Tongue (tissue), 2 donors: ENCODE results near the gene KLHDC8B. TPM values are rescaled to one million over a fixed set of nuclear protein-coding genes. Genes with fewer than 3 reads are reported as not detected.
"Not testable (repeated sequence)": the region's sequence is repeated elsewhere in the genome, so short reads cannot be mapped to it uniquely, and the experiment has no call there.

Source experiments
- DNase-seq: peaks from one replicate; pipeline ENCODE4 v3.0.0-alpha.2; 2015
- total RNA-seq: library from RNA; depleted of rRNA; stranded (reverse); fragments of >200 nt; gene quantifications from one replicate; pipeline ENCODE4 v1.2.3, GENCODE V29; 2014

Gene KLHDC8B
- total RNA-seq, 1 donor from 2014 or later, result 73.4 TPM

DNA sequence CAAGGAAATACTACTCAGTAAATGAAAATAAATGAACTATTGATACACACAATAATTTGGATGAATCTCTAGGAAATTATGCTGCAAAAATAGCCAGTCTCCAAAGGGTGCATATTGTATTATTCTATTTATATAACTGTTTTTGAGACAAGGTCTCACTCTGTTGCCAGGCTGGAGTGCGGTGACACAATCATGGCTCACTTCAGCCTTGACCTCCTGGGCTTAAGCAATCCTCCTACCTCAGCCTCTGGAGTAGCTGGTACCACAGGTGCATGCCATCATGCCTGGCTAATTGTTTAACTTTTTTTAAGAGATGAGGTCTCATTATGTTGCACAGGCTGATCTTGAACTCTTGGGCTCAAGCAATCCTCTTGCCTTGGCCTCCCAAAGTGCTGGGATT is 12.5 kb downstream of the KLHDC8B start:
- DNase-seq, result no peak

- DNase-seq, result no peak
These were observed 20.3 kb downstream of the KLHDC8B start for GRCh38 chr3:49191741-49192140.

DNA sequence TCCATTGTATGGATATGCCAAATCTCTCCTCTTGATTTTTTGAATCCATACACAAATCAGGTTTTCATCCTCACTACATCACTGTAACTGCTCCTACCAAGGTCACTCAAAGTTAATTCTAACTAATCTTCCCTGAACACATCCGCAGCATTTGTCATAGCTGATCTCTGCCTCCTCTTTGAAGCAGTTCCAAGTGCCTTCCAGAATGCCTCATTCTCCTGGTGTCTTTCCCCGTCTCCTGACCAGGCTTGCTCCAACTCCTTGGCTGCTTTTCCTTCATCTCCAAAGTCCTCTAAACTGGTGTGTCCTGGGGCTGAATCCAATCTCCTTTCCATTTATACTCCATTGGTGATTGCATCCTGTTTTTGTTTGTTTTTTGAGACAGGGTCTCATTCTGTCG is 26.8 kb downstream of the KLHDC8B start:
- no peak for DNase-seq

- DNase-seq, result no peak
These were observed 27.3 kb downstream of the KLHDC8B start for GRCh38 chr3:49198611-49199230.

DNA sequence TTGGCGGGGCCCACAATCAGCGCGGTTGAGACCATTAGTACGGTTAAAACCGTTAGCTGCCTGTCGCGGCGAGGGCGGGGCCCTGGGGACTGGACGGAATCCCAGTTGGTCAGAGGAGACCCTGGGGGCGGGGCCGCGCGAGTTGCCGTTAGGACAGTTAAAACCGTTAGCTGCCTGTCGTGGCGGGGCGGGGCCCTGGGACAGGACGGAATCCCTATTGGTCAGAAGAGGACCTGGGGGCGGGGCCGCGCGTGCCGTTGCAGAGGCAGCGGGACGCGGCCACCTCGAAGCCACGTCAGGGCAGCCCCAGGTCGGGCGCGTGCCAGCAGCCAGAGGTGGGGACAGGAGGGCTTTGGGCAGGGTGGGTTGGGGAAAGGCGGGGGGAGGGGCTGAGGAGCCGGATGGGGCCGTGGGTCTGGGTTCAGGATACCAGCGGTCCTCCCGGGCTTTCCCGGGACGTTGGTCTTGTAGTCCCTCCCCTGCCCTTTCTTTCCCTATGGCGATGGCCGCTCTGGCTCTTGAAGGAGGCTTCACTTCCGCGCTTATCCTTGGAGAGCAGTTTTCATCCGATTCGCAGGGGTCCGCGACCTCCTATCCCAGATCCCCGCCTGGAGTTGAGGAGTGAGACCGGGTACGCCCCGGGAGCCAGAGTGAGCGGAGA is 28.0 kb downstream of the KLHDC8B start:
- peak; percentile 93 for DNase-seq

DNA sequence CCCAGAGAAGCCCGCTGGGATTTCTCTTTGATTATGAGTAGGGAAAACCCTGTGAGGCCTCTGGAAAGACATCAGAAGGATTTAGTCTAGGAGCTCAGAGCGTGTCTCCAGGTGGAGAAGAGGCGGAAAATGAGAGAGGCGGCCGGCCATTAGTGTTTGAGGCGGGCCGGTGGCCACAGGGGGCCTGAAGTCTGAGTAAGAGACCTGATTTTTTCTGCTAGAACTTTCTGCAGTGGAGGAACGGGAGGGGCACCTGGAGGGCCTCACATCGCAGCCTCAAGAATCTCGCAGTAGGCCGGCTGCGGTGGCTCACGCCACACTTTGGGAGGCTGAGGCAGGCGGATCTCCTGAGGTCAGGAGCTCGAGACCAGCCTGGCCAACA is 28.5 kb downstream of the KLHDC8B start:
- no peak for DNase-seq

DNA sequence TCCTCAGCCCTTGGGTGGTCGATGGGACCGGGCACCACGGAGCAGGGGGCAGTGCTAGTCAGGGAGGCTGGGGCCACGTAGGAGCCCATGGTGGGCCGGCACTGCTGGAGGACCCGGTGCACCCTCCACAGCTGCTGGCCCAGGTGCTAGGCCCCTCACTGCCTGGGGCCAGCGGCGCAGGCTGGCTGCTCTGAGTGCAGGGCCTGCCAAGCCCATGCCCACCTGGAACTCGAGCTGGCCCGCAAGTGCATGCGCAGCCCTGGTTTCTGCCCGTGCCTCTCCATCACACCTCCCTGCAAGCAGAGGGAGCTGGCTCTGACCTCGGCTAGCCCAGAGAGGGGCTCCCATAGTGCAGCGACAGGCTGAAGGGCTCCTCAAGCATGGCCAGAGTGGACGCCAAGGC is 42.1 kb downstream of the KLHDC8B start:
- no peak for DNase-seq

DNA sequence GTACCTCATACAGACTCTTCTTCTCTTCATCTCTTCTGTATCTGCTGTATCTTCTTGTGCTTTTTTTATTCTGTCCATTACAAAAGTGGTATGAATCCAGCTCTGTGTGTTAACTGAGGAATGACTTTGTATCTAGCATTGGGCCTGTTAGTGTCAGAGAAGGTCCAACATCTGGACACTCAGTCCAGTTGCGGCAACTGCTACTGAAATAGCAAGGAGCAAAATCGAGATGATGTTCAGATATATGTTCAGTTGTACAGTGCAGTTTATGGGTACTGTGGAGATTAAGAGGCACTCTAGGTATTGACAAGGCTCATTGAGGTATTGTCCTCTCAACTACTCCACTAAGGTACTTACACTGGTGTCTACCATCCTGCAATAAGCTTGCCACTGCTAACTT is 42.6 kb downstream of the KLHDC8B start:
- no peak for DNase-seq

GRCh38 chr3:49216687-49217086 is 45.3 kb downstream of the KLHDC8B start:
- DNase-seq, result not testable (repeated sequence)

DNA sequence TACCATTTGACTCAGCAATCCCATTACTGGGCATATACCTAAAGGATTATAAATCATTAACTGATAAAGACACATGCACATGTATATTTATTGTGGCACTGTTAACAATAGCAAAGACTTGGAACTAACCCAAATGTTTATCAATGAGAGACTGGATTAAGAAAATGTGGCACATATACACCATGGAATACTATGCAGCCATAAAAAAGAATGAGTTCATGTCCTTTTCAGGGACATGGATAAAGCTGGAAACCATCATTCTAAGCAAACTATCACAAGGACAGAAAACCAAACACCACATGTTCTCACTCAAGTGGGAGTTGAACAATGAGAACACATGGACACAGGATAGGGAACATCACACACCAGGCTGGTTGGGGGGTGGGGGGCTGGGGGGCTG is 45.7 kb downstream of the KLHDC8B start:
- not testable (repeated sequence) for DNase-seq

DNA sequence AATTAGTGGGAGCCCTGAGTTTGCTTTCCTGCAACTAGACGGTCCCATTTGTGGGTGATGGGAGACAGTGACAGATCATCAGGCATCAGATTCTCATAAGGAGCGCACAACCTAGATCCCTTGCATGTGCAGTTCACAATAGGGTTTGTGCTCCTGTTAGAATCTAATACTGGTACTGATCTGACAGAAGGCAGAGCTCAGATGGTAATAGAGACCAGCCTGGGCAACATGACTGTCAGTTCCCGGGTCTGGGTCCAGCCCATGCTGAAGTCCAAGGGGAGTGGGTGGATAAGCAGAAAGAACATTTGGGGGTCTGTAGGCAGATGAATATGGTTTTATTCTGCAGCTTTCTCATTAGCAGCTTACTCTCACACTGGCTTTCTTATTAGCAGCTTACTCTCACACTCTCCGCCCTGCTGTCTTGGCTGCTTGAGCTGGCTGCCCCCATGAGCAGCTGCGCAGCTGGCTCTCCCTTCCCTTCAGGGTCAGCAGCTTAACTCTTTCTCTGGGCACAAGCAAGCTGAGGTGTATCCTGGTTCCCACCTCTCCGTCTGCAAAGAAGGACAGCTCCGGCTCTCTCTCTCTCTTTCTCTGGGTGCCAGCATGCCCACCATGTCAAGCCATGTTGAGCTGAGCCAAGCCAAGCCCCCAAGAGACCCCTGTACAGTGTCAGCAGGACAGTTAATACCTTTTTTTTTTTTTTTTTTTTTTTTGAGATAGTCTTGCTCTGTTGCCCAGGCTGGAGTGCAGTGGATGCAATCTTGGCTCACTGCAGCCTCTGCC is 46.5 kb downstream of the KLHDC8B start:
- DNase-seq, result peak; percentile 80

GRCh38 chr3:49218471-49218989 is 47.1 kb downstream of the KLHDC8B start:
- peak; percentile 86 for DNase-seq

DNA sequence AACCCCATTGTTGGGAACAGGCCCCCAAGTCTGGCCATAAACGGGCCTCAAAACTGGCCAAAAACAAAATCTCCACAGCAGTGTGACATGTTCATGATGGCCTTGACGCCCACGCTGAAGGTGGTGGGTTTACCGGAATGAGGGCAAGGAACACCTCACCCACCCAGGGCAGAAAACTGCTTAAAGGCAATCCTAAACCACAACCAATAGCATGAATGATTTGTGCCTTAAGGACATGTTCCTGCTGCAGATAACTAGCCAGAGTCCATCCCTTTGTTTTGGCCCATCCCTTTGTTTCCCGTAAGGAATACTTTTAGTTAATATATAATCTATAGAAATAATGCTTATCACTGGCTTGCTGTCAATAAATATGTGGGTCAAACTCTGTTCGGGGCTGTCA is 47.7 kb downstream of the KLHDC8B start:
- DNase-seq, result no peak

GRCh38 chr3:49220985-49221563 is 49.7 kb downstream of the KLHDC8B start:
- DNase-seq, result not testable (repeated sequence)

- DNase-seq, result peak; percentile 26
These were observed 50.6 kb downstream of the KLHDC8B start for GRCh38 chr3:49222002-49222401.

Other genes with a start within 250 kb of the KLHDC8B start
- 37.1 TPM for gene P4HTM, start 181.4 kb upstream of the KLHDC8B start, total RNA-seq
- gene WDR6, start 164.2 kb upstream of the KLHDC8B start, total RNA-seq, result 81.6 TPM
- 35.4 TPM for gene DALRD3, start 153.0 kb upstream of the KLHDC8B start, total RNA-seq
- gene NDUFAF3, start 149.5 kb upstream of the KLHDC8B start, total RNA-seq, result 54.2 TPM
- gene IMPDH2, start 142.2 kb upstream of the KLHDC8B start, total RNA-seq, result 195 TPM
- gene QRICH1, start 77.5 kb upstream of the KLHDC8B start, total RNA-seq, result 88.7 TPM
- gene QARS1, start 66.8 kb upstream of the KLHDC8B start, total RNA-seq, result 301 TPM
- 73.0 TPM for gene USP19, start 50.8 kb upstream of the KLHDC8B start, total RNA-seq
- 581 TPM for gene LAMB2, start 38.5 kb upstream of the KLHDC8B start, total RNA-seq
- 16.8 TPM for gene CCDC71, start 5.3 kb upstream of the KLHDC8B start, total RNA-seq
- 4.1 TPM for gene C3orf62, start 105.6 kb downstream of the KLHDC8B start, total RNA-seq
- 25.1 TPM for gene USP4, start 168.5 kb downstream of the KLHDC8B start, total RNA-seq
- gene GPX1, start 186.8 kb downstream of the KLHDC8B start, total RNA-seq, result 60.0 TPM
- 403 TPM for gene RHOA, start 240.4 kb downstream of the KLHDC8B start, total RNA-seq
- 15.1 TPM for gene TCTA, start 240.8 kb downstream of the KLHDC8B start, total RNA-seq